GM19023 (cell line): ENCODE data around the gene DSCAM.

Experiments used
- ATAC-seq: cut with Tn5 transposase; IDR thresholded peaks from one replicate; pipeline ENCODE4 v1.9.1; 2021; ENCODE audit warnings: mild to moderate bottlenecking, moderate library complexity; ENCODE audit not compliant: unreplicated experiment

DSCAM gene

GRCh38 chr21:40620386-40621145 lies 226.4 kb downstream of the DSCAM start:
- no peak for ATAC-seq

GRCh38 chr21:40618191-40618973 lies 228.6 kb downstream of the DSCAM start:
- no peak for ATAC-seq

- no peak for ATAC-seq
Measured at GRCh38 chr21:40616377-40616704, 230.6 kb downstream of the DSCAM start.

- no peak for ATAC-seq
Measured at GRCh38 chr21:40615505-40616376, 231.2 kb downstream of the DSCAM start.

- ATAC-seq, result no peak
Measured at GRCh38 chr21:40613546-40614030, 233.4 kb downstream of the DSCAM start.

GRCh38 chr21:40610345-40610744 lies 236.6 kb downstream of the DSCAM start:
- no peak for ATAC-seq

- ATAC-seq, result no peak
Measured at GRCh38 chr21:40606341-40606740, 240.6 kb downstream of the DSCAM start.

GRCh38 chr21:40605094-40605493 lies 241.9 kb downstream of the DSCAM start:
- ATAC-seq, result no peak

GRCh38 chr21:40603774-40604173 lies 243.2 kb downstream of the DSCAM start:
- no peak for ATAC-seq

- no peak for ATAC-seq
Measured at GRCh38 chr21:40602080-40602479, 244.9 kb downstream of the DSCAM start.

GRCh38 chr21:40595806-40596205 lies 251.2 kb downstream of the DSCAM start:
- ATAC-seq, result no peak

- no peak for ATAC-seq
Measured at GRCh38 chr21:40587736-40588346, 259.1 kb downstream of the DSCAM start.

- no peak for ATAC-seq
Measured at GRCh38 chr21:40586575-40586974, 260.4 kb downstream of the DSCAM start.

GRCh38 chr21:40577285-40578043 lies 269.5 kb downstream of the DSCAM start:
- ATAC-seq, result no peak

GRCh38 chr21:40575976-40576375 lies 271.0 kb downstream of the DSCAM start:
- no peak for ATAC-seq

- ATAC-seq, result no peak
Measured at GRCh38 chr21:40569357-40569756, 277.6 kb downstream of the DSCAM start.

- ATAC-seq, result no peak
Measured at GRCh38 chr21:40568807-40569206, 278.2 kb downstream of the DSCAM start.

GRCh38 chr21:40567501-40567900 lies 279.5 kb downstream of the DSCAM start:
- no peak for ATAC-seq

- no peak for ATAC-seq
Measured at GRCh38 chr21:40566486-40566885, 280.5 kb downstream of the DSCAM start.

GRCh38 chr21:40564318-40564717 lies 282.6 kb downstream of the DSCAM start:
- ATAC-seq, result no peak
